GM12873 (cell line): ENCODE measurements around the gene DSCAML1.

ENCODE experiments used
- TF ChIP-seq, protein P1 (sequence below): IDR thresholded peaks from 2 replicates; pipeline ENCODE4 v1.5.1; 2012; ENCODE audit warnings: low read depth, mild to moderate bottlenecking, moderate library complexity, low read length, control low read depth; ENCODE audit not compliant: insufficient read depth; ENCODE audit errors: missing control alignments

The DSCAML1 gene

DNA sequence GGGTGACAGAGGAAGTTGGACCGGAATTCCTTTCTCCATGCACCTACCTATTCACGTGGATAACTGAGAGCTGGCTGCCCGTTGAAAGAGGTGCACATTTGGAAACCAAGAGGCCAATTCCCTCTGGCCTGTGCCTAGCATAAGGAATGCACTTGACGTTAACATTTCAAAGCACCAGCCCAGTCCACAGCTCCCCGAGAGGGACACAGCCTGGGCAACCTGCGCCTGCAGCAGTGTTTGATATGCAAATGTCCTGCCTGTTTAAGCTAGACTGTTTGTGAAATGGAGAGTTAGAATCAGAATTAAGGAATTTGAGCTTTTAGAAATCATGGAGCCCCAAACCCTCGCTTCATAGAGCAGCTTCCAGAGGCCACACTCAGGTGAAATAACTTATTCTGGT is 126.1 kb downstream of the DSCAML1 start:
- TF ChIP-seq, protein P1, sequence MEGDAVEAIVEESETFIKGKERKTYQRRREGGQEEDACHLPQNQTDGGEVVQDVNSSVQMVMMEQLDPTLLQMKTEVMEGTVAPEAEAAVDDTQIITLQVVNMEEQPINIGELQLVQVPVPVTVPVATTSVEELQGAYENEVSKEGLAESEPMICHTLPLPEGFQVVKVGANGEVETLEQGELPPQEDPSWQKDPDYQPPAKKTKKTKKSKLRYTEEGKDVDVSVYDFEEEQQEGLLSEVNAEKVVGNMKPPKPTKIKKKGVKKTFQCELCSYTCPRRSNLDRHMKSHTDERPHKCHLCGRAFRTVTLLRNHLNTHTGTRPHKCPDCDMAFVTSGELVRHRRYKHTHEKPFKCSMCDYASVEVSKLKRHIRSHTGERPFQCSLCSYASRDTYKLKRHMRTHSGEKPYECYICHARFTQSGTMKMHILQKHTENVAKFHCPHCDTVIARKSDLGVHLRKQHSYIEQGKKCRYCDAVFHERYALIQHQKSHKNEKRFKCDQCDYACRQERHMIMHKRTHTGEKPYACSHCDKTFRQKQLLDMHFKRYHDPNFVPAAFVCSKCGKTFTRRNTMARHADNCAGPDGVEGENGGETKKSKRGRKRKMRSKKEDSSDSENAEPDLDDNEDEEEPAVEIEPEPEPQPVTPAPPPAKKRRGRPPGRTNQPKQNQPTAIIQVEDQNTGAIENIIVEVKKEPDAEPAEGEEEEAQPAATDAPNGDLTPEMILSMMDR: no peak

DNA sequence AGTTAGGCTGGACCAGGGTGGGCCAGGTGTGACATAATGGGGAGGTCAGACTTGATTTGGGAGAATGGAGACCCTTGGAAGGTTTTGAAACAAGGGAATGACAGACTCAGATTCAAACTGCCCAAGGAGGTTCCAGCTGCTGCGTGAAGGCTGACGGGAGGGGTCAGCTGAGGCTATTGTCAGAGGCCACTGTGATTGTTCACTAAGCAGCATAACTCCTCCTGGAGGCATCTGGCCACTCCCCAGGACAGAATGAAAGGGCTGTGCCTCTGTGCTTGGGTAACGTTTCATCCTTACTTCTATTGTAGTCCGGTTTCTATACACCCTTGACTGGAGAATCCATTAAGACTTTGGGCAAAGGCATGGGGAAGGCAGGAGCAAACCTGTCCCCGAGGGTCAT is 126.6 kb downstream of the DSCAML1 start:
- TF ChIP-seq, protein P1: no peak

DNA sequence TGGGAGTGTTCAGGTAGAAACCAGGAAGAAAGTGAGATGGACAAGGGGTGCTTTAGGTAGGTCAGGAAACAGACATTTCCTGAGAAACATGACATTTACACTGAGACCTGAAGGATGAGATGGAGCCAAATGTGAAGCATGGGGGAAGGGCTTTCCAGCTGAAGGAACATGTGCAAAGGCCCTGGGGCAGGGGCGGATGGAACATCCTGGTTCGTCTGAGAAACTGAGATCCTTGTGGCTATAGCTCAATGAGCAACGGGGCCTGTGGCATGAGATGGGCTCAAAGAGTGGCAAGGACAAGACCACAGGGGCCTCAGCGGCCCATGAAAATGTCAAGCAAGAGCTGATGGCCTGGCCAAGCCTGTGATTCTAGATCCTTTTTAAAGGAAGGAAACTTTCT is 127.4 kb downstream of the DSCAML1 start:
- TF ChIP-seq, protein P1: no peak

GRCh38 chr11:117669062-117669461 is 128.0 kb downstream of the DSCAML1 start:
- TF ChIP-seq, protein P1: no peak

DNA sequence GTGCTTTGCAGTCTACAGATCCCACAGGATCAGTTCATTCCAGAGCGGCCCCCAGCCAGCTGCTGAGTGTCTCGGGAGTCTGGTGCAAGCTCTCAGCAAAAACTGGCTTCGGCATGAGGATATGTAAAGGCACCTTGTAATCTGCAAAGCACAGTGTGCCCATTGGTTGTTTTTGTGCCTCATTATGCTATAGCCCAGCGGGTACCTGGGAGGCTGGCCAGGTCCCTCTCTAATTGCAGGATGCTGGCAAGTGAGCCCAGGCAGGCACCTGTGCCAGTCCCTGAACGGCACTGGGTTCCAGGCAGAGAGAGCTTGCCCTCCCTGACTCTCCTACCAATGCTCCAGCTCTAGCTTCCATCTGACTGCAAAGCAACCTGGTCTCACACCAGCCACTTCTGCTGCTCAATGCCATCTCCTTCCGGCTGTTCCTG is 128.7 kb downstream of the DSCAML1 start:
- TF ChIP-seq, protein P1: no peak

GRCh38 chr11:117664897-117665296 is 132.1 kb downstream of the DSCAML1 start:
- TF ChIP-seq, protein P1: no peak

GRCh38 chr11:117663821-117664220 is 133.2 kb downstream of the DSCAML1 start:
- TF ChIP-seq, protein P1: no peak
